ENCODE measurements around the gene TMEM128.
"Not testable (repeated sequence)": the region's sequence is repeated elsewhere in the genome, so short reads cannot be mapped to it uniquely, and the experiment has no call there.

Gene TMEM128

GRCh38 chr4:4225915-4226605 lies 22.0 kb downstream of the TMEM128 start:
- no peaks in the 10 kb centered on the region for H3K4me1 ChIP-seq (ENCODE audit: insufficient read depth, low read length, poor library complexity, severe bottlenecking)
- H3K36me3 ChIP-seq (ENCODE audit: insufficient read depth, low read length): no peaks in the 10 kb centered on the region
- H3K9me3 ChIP-seq (ENCODE audit: insufficient read depth, low read depth, low read length): no peaks in the 10 kb centered on the region
- H3K79me2 ChIP-seq (ENCODE audit: insufficient read depth, low read length): no peaks in the 10 kb centered on the region
- H3K9ac ChIP-seq (ENCODE audit: low read depth, low read length, poor library complexity, severe bottlenecking): no peak overlapping the region
- no peaks in the 10 kb centered on the region for H4K20me1 ChIP-seq (ENCODE audit: insufficient read depth, low read length, poor library complexity, severe bottlenecking)
- H3K27me3 ChIP-seq (ENCODE audit: insufficient read depth, low read length, poor library complexity, severe bottlenecking): no peaks in the 10 kb centered on the region
- H3K4me2 ChIP-seq (ENCODE audit: low read depth, low read length, poor library complexity, severe bottlenecking): no peak overlapping the region
- no peaks in the 10 kb centered on the region for H3F3A ChIP-seq (ENCODE audit: low read depth)
- no peaks in the 10 kb centered on the region for H3K9me2 ChIP-seq (replicated peaks; ENCODE audit: low read depth, low read length)
- TF ChIP-seq EZH2phosphoT487 (IDR thresholded peaks at IDR 0.05; ENCODE audit: borderline replicate concordance) (no peak), CTCF (conservative IDR thresholded peaks at IDR 0.05; ENCODE audit: low read length) (no peak)
- H3K4me3 ChIP-seq (ENCODE audit: low read length, poor library complexity, severe bottlenecking): no peak overlapping the region
- H2AFZ ChIP-seq (ENCODE audit: low read length): no peak overlapping the region

- Histone ChIP-seq H3K27me3 (ENCODE audit: insufficient read depth, low read length, poor library complexity, severe bottlenecking) (no peaks in the 10 kb centered on the region), H3K9me3 (ENCODE audit: insufficient read depth, low read depth, low read length) (no peaks in the 10 kb centered on the region), H3K9ac (ENCODE audit: low read depth, low read length, poor library complexity, severe bottlenecking) (no peak overlapping the region), H3F3A (ENCODE audit: low read depth) (no peaks in the 10 kb centered on the region), H3K4me3 (ENCODE audit: low read length, poor library complexity, severe bottlenecking) (no peak overlapping the region), H4K20me1 (ENCODE audit: insufficient read depth, low read length, poor library complexity, severe bottlenecking) (no peaks in the 10 kb centered on the region), H3K36me3 (ENCODE audit: insufficient read depth, low read length) (no peaks in the 10 kb centered on the region), H2AFZ (ENCODE audit: low read length) (no peak overlapping the region), H3K4me1 (ENCODE audit: insufficient read depth, low read length, poor library complexity, severe bottlenecking) (no peaks in the 10 kb centered on the region), H3K9me2 (replicated peaks; ENCODE audit: low read depth, low read length) (no peaks in the 10 kb centered on the region), H3K4me2 (ENCODE audit: low read depth, low read length, poor library complexity, severe bottlenecking) (no peak overlapping the region), H3K79me2 (ENCODE audit: insufficient read depth, low read length) (no peaks in the 10 kb centered on the region)
- TF ChIP-seq EZH2phosphoT487 (IDR thresholded peaks at IDR 0.05; ENCODE audit: borderline replicate concordance): no peak
- no peak for TF ChIP-seq CTCF (conservative IDR thresholded peaks at IDR 0.05; ENCODE audit: low read length)
Observed at GRCh38 chr4:4217113-4217512, 30.9 kb downstream of the TMEM128 start.

GRCh38 chr4:4216648-4217047 lies 31.4 kb downstream of the TMEM128 start:
- Histone ChIP-seq H2AFZ (ENCODE audit: low read length) (no peak overlapping the region), H3K9me2 (replicated peaks; ENCODE audit: low read depth, low read length) (no peaks in the 10 kb centered on the region)
- TF ChIP-seq CTCF (conservative IDR thresholded peaks at IDR 0.05; ENCODE audit: low read length): no peak
- TF ChIP-seq EZH2phosphoT487 (IDR thresholded peaks at IDR 0.05; ENCODE audit: borderline replicate concordance): no peak

GRCh38 chr4:4213674-4214073 lies 34.3 kb downstream of the TMEM128 start:
- H3K4me1 ChIP-seq (ENCODE audit: insufficient read depth, low read length, poor library complexity, severe bottlenecking); H2AFZ ChIP-seq (ENCODE audit: low read length): not testable (repeated sequence)

More at GRCh38 chr4:4216648-4217047, 31.4 kb downstream of the TMEM128 start:
- no peak overlapping the region for H3K4me3 ChIP-seq (ENCODE audit: low read length, poor library complexity, severe bottlenecking)
- no peak overlapping the region for H3K9ac ChIP-seq (ENCODE audit: low read depth, low read length, poor library complexity, severe bottlenecking)
- H4K20me1 ChIP-seq (ENCODE audit: insufficient read depth, low read length, poor library complexity, severe bottlenecking): no peaks in the 10 kb centered on the region
- H3K79me2 ChIP-seq (ENCODE audit: insufficient read depth, low read length): no peaks in the 10 kb centered on the region
- H3K4me1 ChIP-seq (ENCODE audit: insufficient read depth, low read length, poor library complexity, severe bottlenecking): no peaks in the 10 kb centered on the region
- H3K36me3 ChIP-seq (ENCODE audit: insufficient read depth, low read length): no peaks in the 10 kb centered on the region
- no peaks in the 10 kb centered on the region for H3F3A ChIP-seq (ENCODE audit: low read depth)
- no peaks in the 10 kb centered on the region for H3K9me3 ChIP-seq (ENCODE audit: insufficient read depth, low read depth, low read length)
- no peaks in the 10 kb centered on the region for H3K27me3 ChIP-seq (ENCODE audit: insufficient read depth, low read length, poor library complexity, severe bottlenecking)
- H3K4me2 ChIP-seq (ENCODE audit: low read depth, low read length, poor library complexity, severe bottlenecking): no peak overlapping the region

More at GRCh38 chr4:4213674-4214073, 34.3 kb downstream of the TMEM128 start:
- not testable (repeated sequence) for H3K36me3 ChIP-seq (ENCODE audit: insufficient read depth, low read length); H4K20me1 ChIP-seq (ENCODE audit: insufficient read depth, low read length, poor library complexity, severe bottlenecking); H3K9me2 ChIP-seq (replicated peaks; ENCODE audit: low read depth, low read length); H3K9me3 ChIP-seq (ENCODE audit: insufficient read depth, low read depth, low read length); H3F3A ChIP-seq (ENCODE audit: low read depth); H3K4me2 ChIP-seq (ENCODE audit: low read depth, low read length, poor library complexity, severe bottlenecking); H3K9ac ChIP-seq (ENCODE audit: low read depth, low read length, poor library complexity, severe bottlenecking); H3K79me2 ChIP-seq (ENCODE audit: insufficient read depth, low read length); H3K4me3 ChIP-seq (ENCODE audit: low read length, poor library complexity, severe bottlenecking); H3K27me3 ChIP-seq (ENCODE audit: insufficient read depth, low read length, poor library complexity, severe bottlenecking)
